Measurements from ENCODE around the gene SETD7. TPM values are rescaled to one million over a fixed set of nuclear protein-coding genes. Genes with fewer than 3 reads are reported as not detected.
A peak's percentile ranks its signal among the peaks of the same experiment; 100 is the strongest.

SETD7 gene
- total RNA-seq, 1 experiment from 2014 or later, result 32.2 TPM

DNA sequence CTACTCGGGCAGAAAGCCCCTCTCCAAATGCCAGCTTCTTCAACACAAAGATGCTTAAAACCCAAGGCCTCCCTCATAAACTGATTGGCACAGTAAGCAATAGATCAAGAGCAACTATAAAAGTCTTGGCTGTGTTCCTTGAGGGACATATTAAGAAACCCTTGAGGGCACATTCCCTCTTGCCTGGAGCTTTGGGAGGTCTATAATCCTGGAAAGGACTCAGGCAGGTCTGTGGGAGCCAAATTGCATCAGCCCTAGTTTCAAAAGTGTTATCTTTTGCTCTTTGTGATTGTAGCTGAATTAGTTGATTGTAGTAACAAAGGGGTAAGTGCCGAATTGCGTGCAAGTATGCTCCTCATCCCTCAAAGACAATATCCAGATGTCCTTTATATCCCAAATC is 18.6 kb upstream of the SETD7 start:
- Mint-ChIP-seq H3K9me3 (ENCODE audit: unreplicated experiment) (no peaks in the 10 kb centered on the region), H3K4me1 (ENCODE audit: low read depth, unreplicated experiment) (peaks cover 10% of the 10 kb centered on the region), H3K27ac (ENCODE audit: unreplicated experiment) (no peak overlapping the region), H3K36me3 (ENCODE audit: insufficient read depth, unreplicated experiment) (no peaks in the 10 kb centered on the region), H3K4me3 (ENCODE audit: unreplicated experiment) (no peak overlapping the region), H3K27me3 (ENCODE audit: insufficient read depth, unreplicated experiment) (no peaks in the 10 kb centered on the region)
- Histone ChIP-seq H3K9me3 (no peaks in the 10 kb centered on the region), H3K4me1 (0 out of 2 replicates have a peak, but pooled peaks cover 5% of the 10 kb centered on the region), H3K36me3 (ENCODE audit: control insufficient read depth, insufficient read depth, low read length) (no peaks in the 10 kb centered on the region), H3K4me3 (ENCODE audit: low read depth, low read length) (no peak overlapping the region), H3K27me3 (replicated peaks; ENCODE audit: control insufficient read depth, insufficient read depth, low read length) (no peaks in the 10 kb centered on the region)
- intact Hi-C loops (cut with micrococcal nuclease; ENCODE audit: unreplicated experiment), result no loop called here
- TF ChIP-seq, protein P1, sequence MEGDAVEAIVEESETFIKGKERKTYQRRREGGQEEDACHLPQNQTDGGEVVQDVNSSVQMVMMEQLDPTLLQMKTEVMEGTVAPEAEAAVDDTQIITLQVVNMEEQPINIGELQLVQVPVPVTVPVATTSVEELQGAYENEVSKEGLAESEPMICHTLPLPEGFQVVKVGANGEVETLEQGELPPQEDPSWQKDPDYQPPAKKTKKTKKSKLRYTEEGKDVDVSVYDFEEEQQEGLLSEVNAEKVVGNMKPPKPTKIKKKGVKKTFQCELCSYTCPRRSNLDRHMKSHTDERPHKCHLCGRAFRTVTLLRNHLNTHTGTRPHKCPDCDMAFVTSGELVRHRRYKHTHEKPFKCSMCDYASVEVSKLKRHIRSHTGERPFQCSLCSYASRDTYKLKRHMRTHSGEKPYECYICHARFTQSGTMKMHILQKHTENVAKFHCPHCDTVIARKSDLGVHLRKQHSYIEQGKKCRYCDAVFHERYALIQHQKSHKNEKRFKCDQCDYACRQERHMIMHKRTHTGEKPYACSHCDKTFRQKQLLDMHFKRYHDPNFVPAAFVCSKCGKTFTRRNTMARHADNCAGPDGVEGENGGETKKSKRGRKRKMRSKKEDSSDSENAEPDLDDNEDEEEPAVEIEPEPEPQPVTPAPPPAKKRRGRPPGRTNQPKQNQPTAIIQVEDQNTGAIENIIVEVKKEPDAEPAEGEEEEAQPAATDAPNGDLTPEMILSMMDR (IDR thresholded peaks at IDR 0.05; ENCODE audit: insufficient read depth in 1 of 2, low read depth in 1 of 2, low read length in 1 of 2, severe bottlenecking in 1 of 2, unreplicated experiment in 1 of 2), result no peak
- ChIA-PET POLR2A (no interaction called here), CTCF (no interaction called here)
- no TSS peak for BruUV-seq (replicated peaks)
- DNase-seq, result no peak

GRCh38 chr4:139568206-139568955 is 12.4 kb upstream of the SETD7 start:
- ChIA-PET POLR2A (no interaction called here), CTCF (no interaction called here)
- no TSS peak for BruUV-seq (replicated peaks)
- DNase-seq, result peak in 1 of 2 experiments; percentile 38
- H3K9me3 ChIP-seq, result no peaks in the 10 kb centered on the region
- TF ChIP-seq, protein P1 (IDR thresholded peaks at IDR 0.05; ENCODE audit: insufficient read depth in 1 of 2, low read depth in 1 of 2, low read length in 1 of 2, severe bottlenecking in 1 of 2, unreplicated experiment in 1 of 2), result no peak
- H3K27me3 ChIP-seq (replicated peaks; ENCODE audit: control insufficient read depth, insufficient read depth, low read length), result no peaks in the 10 kb centered on the region
- intact Hi-C loops (cut with micrococcal nuclease; ENCODE audit: unreplicated experiment), result no loop called here
- Mint-ChIP-seq H3K27ac (ENCODE audit: unreplicated experiment) (no peak overlapping the region), H3K4me1 (ENCODE audit: low read depth, unreplicated experiment) (no peaks in the 10 kb centered on the region), H3K36me3 (ENCODE audit: insufficient read depth, unreplicated experiment) (no peaks in the 10 kb centered on the region), H3K4me3 (ENCODE audit: unreplicated experiment) (no peak overlapping the region), H3K27me3 (ENCODE audit: insufficient read depth, unreplicated experiment) (no peaks in the 10 kb centered on the region), H3K9me3 (ENCODE audit: unreplicated experiment) (no peaks in the 10 kb centered on the region)
- no peak overlapping the region for H3K4me3 ChIP-seq (ENCODE audit: low read depth, low read length)
- no peaks in the 10 kb centered on the region for H3K4me1 ChIP-seq
- no peaks in the 10 kb centered on the region for H3K36me3 ChIP-seq (ENCODE audit: control insufficient read depth, insufficient read depth, low read length)

GRCh38 chr4:139567159-139567870 is 11.3 kb upstream of the SETD7 start:
- Histone ChIP-seq H3K4me1 (no peaks in the 10 kb centered on the region), H3K9me3 (no peaks in the 10 kb centered on the region), H3K36me3 (ENCODE audit: control insufficient read depth, insufficient read depth, low read length) (no peaks in the 10 kb centered on the region), H3K27me3 (replicated peaks; ENCODE audit: control insufficient read depth, insufficient read depth, low read length) (no peaks in the 10 kb centered on the region), H3K4me3 (ENCODE audit: low read depth, low read length) (no peak overlapping the region)
- Mint-ChIP-seq H3K27ac (ENCODE audit: unreplicated experiment) (no peak overlapping the region), H3K4me3 (ENCODE audit: unreplicated experiment) (no peak overlapping the region), H3K27me3 (ENCODE audit: insufficient read depth, unreplicated experiment) (no peaks in the 10 kb centered on the region), H3K9me3 (ENCODE audit: unreplicated experiment) (no peaks in the 10 kb centered on the region), H3K4me1 (ENCODE audit: low read depth, unreplicated experiment) (no peaks in the 10 kb centered on the region), H3K36me3 (ENCODE audit: insufficient read depth, unreplicated experiment) (no peaks in the 10 kb centered on the region)
- ChIA-PET POLR2A (no interaction called here), CTCF (interaction anchor here (0.7 kb wide), 1 partner anchor 271 kb away, joined by 3 read pairs; no protein-coding TSS in a partner anchor)
- TF ChIP-seq, protein P1 (IDR thresholded peaks at IDR 0.05; ENCODE audit: insufficient read depth in 1 of 2, low read depth in 1 of 2, low read length in 1 of 2, severe bottlenecking in 1 of 2, unreplicated experiment in 1 of 2), result no peak
- DNase-seq, result no peak
- BruUV-seq (replicated peaks), result no TSS peak
- intact Hi-C loops (cut with micrococcal nuclease; ENCODE audit: unreplicated experiment), result no loop called here
